T-helper 1 cell treated with Interleukin-12 subunit alpha and Interleukin-12 subunit beta and Interleukin-4 antibody, amounts not matched to agents 30 μg/mL and 1 μg/mL, for 36 hours (primary cell): Measurements from ENCODE around the gene PBX1.

ENCODE experiments used
- H3K27ac Mint-ChIP-seq: one replicate; pipeline ENCODE4 v1.8.0; 2021; ENCODE audit warnings: mild to moderate bottlenecking, mixed read lengths
- H3K27me3 Mint-ChIP-seq: one replicate; pipeline ENCODE4 v1.8.0; 2021; ENCODE audit warnings: low read depth, mixed read lengths
- H3K36me3 Mint-ChIP-seq: one replicate; pipeline ENCODE4 v1.8.0; 2021; ENCODE audit warnings: low read depth, mixed read lengths
- H3K4me1 Mint-ChIP-seq: one replicate; pipeline ENCODE4 v1.8.0; 2021; ENCODE audit warnings: low read depth, mixed read lengths
- H3K4me3 Mint-ChIP-seq: one replicate; pipeline ENCODE4 v1.8.0; 2021; ENCODE audit warnings: mild to moderate bottlenecking, moderate library complexity, mixed read lengths
- H3K9me3 Mint-ChIP-seq: one replicate; pipeline ENCODE4 v1.8.0; 2021; ENCODE audit warnings: mixed read lengths

Gene PBX1

GRCh38 chr1:164867590-164867989, 308.6 kb downstream of the PBX1 start:
- Mint-ChIP-seq H3K27me3 (no peaks in the 10 kb centered on the region), H3K4me3 (no peak overlapping the region), H3K36me3 (no peaks in the 10 kb centered on the region), H3K4me1 (no peaks in the 10 kb centered on the region), H3K27ac (no peak overlapping the region), H3K9me3 (no peaks in the 10 kb centered on the region)

- Mint-ChIP-seq H3K9me3 (no peaks in the 10 kb centered on the region), H3K27me3 (no peaks in the 10 kb centered on the region), H3K27ac (no peak overlapping the region), H3K4me3 (no peak overlapping the region), H3K4me1 (no peaks in the 10 kb centered on the region), H3K36me3 (no peaks in the 10 kb centered on the region)
These were observed 310.0 kb downstream of the PBX1 start for GRCh38 chr1:164868990-164869389.

- Mint-ChIP-seq H3K36me3 (no peaks in the 10 kb centered on the region), H3K9me3 (no peaks in the 10 kb centered on the region), H3K27ac (no peak overlapping the region), H3K27me3 (no peaks in the 10 kb centered on the region), H3K4me1 (no peaks in the 10 kb centered on the region), H3K4me3 (no peak overlapping the region)
These were observed 316.5 kb downstream of the PBX1 start for GRCh38 chr1:164875518-164875917.

- H3K27me3 Mint-ChIP-seq = no peaks in the 10 kb centered on the region
- H3K4me1 Mint-ChIP-seq = no peaks in the 10 kb centered on the region
- no peak overlapping the region for H3K27ac Mint-ChIP-seq
- no peak overlapping the region for H3K4me3 Mint-ChIP-seq
- H3K36me3 Mint-ChIP-seq = no peaks in the 10 kb centered on the region
- no peaks in the 10 kb centered on the region for H3K9me3 Mint-ChIP-seq
These were observed 317.6 kb downstream of the PBX1 start for GRCh38 chr1:164876398-164877116.

GRCh38 chr1:164880199-164880598, 321.2 kb downstream of the PBX1 start:
- Mint-ChIP-seq H3K4me1 (no peaks in the 10 kb centered on the region), H3K4me3 (no peak overlapping the region), H3K9me3 (no peaks in the 10 kb centered on the region), H3K27me3 (no peaks in the 10 kb centered on the region), H3K27ac (no peak overlapping the region), H3K36me3 (no peaks in the 10 kb centered on the region)

- H3K4me1 Mint-ChIP-seq = no peaks in the 10 kb centered on the region
- no peaks in the 10 kb centered on the region for H3K9me3 Mint-ChIP-seq
- H3K4me3 Mint-ChIP-seq = no peak overlapping the region
These were observed 321.7 kb downstream of the PBX1 start for GRCh38 chr1:164880644-164881043.

GRCh38 chr1:164885311-164885710, 326.3 kb downstream of the PBX1 start:
- H3K36me3 Mint-ChIP-seq = no peaks in the 10 kb centered on the region
- H3K27ac Mint-ChIP-seq = no peak overlapping the region
- peaks cover 2% of the 10 kb centered on the region for H3K9me3 Mint-ChIP-seq
- no peak overlapping the region for H3K4me3 Mint-ChIP-seq
- H3K4me1 Mint-ChIP-seq = no peaks in the 10 kb centered on the region
- H3K27me3 Mint-ChIP-seq = no peaks in the 10 kb centered on the region

More at GRCh38 chr1:164880644-164881043, 321.7 kb downstream of the PBX1 start:
- H3K27ac Mint-ChIP-seq = no peak overlapping the region
- no peaks in the 10 kb centered on the region for H3K36me3 Mint-ChIP-seq
- no peaks in the 10 kb centered on the region for H3K27me3 Mint-ChIP-seq

- no peaks in the 10 kb centered on the region for H3K36me3 Mint-ChIP-seq
- H3K9me3 Mint-ChIP-seq = peaks cover 3% of the 10 kb centered on the region
- H3K4me1 Mint-ChIP-seq = no peaks in the 10 kb centered on the region
- no peak overlapping the region for H3K4me3 Mint-ChIP-seq
- H3K27me3 Mint-ChIP-seq = no peaks in the 10 kb centered on the region
- no peak overlapping the region for H3K27ac Mint-ChIP-seq
These were observed 327.1 kb downstream of the PBX1 start for GRCh38 chr1:164886101-164886500.

GRCh38 chr1:164891615-164892014, 332.6 kb downstream of the PBX1 start:
- H3K27me3 Mint-ChIP-seq = no peaks in the 10 kb centered on the region
- H3K4me1 Mint-ChIP-seq = no peaks in the 10 kb centered on the region
- peaks cover 6% of the 10 kb centered on the region for H3K9me3 Mint-ChIP-seq
- no peak overlapping the region for H3K27ac Mint-ChIP-seq
- H3K36me3 Mint-ChIP-seq = no peaks in the 10 kb centered on the region
- no peak overlapping the region for H3K4me3 Mint-ChIP-seq

- H3K27me3 Mint-ChIP-seq = no peaks in the 10 kb centered on the region
- H3K36me3 Mint-ChIP-seq = no peaks in the 10 kb centered on the region
- H3K9me3 Mint-ChIP-seq = peaks cover 10% of the 10 kb centered on the region
- H3K27ac Mint-ChIP-seq = no peak overlapping the region
- no peaks in the 10 kb centered on the region for H3K4me1 Mint-ChIP-seq
- no peak overlapping the region for H3K4me3 Mint-ChIP-seq
These were observed 336.3 kb downstream of the PBX1 start for GRCh38 chr1:164895026-164895912.

- Mint-ChIP-seq H3K4me1 (no peaks in the 10 kb centered on the region), H3K4me3 (no peak overlapping the region), H3K9me3 (peaks cover 6% of the 10 kb centered on the region)
These were observed 342.0 kb downstream of the PBX1 start for GRCh38 chr1:164901031-164901430.

More at GRCh38 chr1:164901031-164901430, 342.0 kb downstream of the PBX1 start:
- Mint-ChIP-seq H3K27ac (no peak overlapping the region), H3K36me3 (no peaks in the 10 kb centered on the region), H3K27me3 (no peaks in the 10 kb centered on the region)
